GM12892 (cell line): Measurements from ENCODE around the gene SPINK1.
"Not testable (repeated sequence)": the region's sequence is repeated elsewhere in the genome, so short reads cannot be mapped to it uniquely, and the experiment has no call there.

Experiments
- POLR2A ChIP-seq: IDR thresholded peaks from 2 replicates; pipeline ENCODE4 v1.6.1; 2011; ENCODE audit warnings: low read depth, low read length, control low read depth
- POLR2AphosphoS5 ChIP-seq: IDR thresholded peaks from 2 replicates; pipeline ENCODE4 v1.6.1; 2011; ENCODE audit warnings: low read depth, low read length, control low read depth
- TAF1 ChIP-seq: IDR thresholded peaks from 2 replicates; pipeline ENCODE4 v1.6.1; 2011; ENCODE audit warnings: low read depth, mild to moderate bottlenecking, control low read depth, low read length, borderline replicate concordance

DNA sequence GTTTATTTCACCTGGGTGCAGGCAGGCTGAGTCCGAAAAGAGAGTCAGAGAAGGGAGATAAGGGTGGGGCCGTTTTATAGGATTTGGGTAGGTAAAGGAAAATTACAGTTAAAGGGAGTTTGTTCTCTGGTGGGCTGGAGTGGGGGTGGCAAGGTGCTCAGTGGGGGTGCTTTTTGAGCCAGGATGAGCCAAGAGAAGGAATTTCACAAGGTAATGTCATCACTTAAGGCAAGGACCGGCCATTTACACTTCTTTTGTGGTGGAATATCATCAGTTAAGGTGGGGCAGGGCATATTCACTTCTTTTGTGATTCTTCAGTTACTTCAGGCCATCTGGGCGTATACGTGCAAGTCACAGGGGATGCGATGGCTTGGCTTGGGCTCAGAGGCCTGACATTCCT is 38.4 kb upstream of the SPINK1 start:
- TF ChIP-seq POLR2AphosphoS5, POLR2A, TAF1: not testable (repeated sequence)
